ENCODE measurements around the gene CACNA2D2.

DNA sequence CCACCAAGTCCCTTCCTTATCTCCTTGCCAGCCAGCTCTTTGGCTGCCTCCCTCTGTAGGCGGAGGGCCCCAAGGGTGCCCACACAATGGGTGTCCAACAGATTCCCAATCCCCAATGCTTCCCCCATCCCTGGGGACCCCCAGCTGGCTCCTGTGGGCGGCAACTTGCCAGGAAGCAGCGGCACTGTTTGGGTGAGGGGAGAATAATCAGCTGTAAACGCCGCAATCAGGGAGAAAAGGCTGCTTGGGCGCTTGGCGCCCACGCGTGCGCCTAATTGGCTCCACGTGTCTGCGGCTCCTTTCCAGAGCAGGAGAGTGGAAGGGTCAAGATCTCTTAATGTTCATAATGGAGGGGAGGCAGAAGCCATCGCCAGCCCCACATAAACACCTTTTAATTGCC lies 76.2 kb downstream of the CACNA2D2 start:
- no peak for TF ChIP-seq POLR2A (IDR thresholded peaks at IDR 0.05)
- TF ChIP-seq, protein P1, sequence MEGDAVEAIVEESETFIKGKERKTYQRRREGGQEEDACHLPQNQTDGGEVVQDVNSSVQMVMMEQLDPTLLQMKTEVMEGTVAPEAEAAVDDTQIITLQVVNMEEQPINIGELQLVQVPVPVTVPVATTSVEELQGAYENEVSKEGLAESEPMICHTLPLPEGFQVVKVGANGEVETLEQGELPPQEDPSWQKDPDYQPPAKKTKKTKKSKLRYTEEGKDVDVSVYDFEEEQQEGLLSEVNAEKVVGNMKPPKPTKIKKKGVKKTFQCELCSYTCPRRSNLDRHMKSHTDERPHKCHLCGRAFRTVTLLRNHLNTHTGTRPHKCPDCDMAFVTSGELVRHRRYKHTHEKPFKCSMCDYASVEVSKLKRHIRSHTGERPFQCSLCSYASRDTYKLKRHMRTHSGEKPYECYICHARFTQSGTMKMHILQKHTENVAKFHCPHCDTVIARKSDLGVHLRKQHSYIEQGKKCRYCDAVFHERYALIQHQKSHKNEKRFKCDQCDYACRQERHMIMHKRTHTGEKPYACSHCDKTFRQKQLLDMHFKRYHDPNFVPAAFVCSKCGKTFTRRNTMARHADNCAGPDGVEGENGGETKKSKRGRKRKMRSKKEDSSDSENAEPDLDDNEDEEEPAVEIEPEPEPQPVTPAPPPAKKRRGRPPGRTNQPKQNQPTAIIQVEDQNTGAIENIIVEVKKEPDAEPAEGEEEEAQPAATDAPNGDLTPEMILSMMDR (IDR thresholded peaks at IDR 0.05) = no peak
- TF ChIP-seq EP300 (IDR thresholded peaks at IDR 0.05) = no peak
- no peak for TF ChIP-seq POLR2AphosphoS5 (IDR thresholded peaks at IDR 0.05)
